NCI-H146 treated with DMSO at 0.1 percent for 48 hours (cell line): ENCODE measurements around the gene POLN.

ENCODE experiments used
- DNase-seq: peaks from one replicate; lab custom pipeline; 2025; ENCODE audit not compliant: unreplicated experiment; lab: John Stamatoyannopoulos, UW

POLN gene

GRCh38 chr4:2073808-2074481, 168.0 kb downstream of the POLN start:
- DNase-seq, result no peak

GRCh38 chr4:2072971-2073807, 168.7 kb downstream of the POLN start:
- DNase-seq, result no peak

GRCh38 chr4:2071912-2072867, 169.7 kb downstream of the POLN start:
- DNase-seq, result peak; percentile 73

- peak; percentile 64 for DNase-seq
These were observed 170.5 kb downstream of the POLN start for GRCh38 chr4:2071252-2071911.

GRCh38 chr4:2070421-2071251, 171.3 kb downstream of the POLN start:
- DNase-seq, result no peak

- no peak for DNase-seq
These were observed 171.9 kb downstream of the POLN start for GRCh38 chr4:2069986-2070385.

- DNase-seq, result no peak
These were observed 172.6 kb downstream of the POLN start for GRCh38 chr4:2069161-2069971.

GRCh38 chr4:2068566-2068965, 173.4 kb downstream of the POLN start:
- DNase-seq, result no peak

GRCh38 chr4:2068198-2068470, 173.8 kb downstream of the POLN start:
- DNase-seq, result no peak

- no peak for DNase-seq
These were observed 174.3 kb downstream of the POLN start for GRCh38 chr4:2067446-2068197.

GRCh38 chr4:2066571-2067445, 175.1 kb downstream of the POLN start:
- no peak for DNase-seq

- DNase-seq, result no peak
These were observed 175.8 kb downstream of the POLN start for GRCh38 chr4:2066011-2066551.

GRCh38 chr4:2065106-2065930, 176.6 kb downstream of the POLN start:
- DNase-seq, result no peak

- no peak for DNase-seq
These were observed 177.5 kb downstream of the POLN start for GRCh38 chr4:2064276-2064991.

- no peak for DNase-seq
These were observed 178.2 kb downstream of the POLN start for GRCh38 chr4:2063557-2064275.
